GM12891 (cell line): ENCODE results near the gene CARD10.
"Not testable (repeated sequence)": the region's sequence is repeated elsewhere in the genome, so short reads cannot be mapped to it uniquely, and the experiment has no call there.

Experiments
- POLR2A ChIP-seq: IDR thresholded peaks from 2 replicates; pipeline ENCODE4 v1.6.1; 2011; ENCODE audit warnings: low read depth, low read length, control low read depth
- POLR2AphosphoS5 ChIP-seq: IDR thresholded peaks from 2 replicates; pipeline ENCODE4 v1.6.1; 2011; ENCODE audit warnings: low read depth, low read length, control low read depth
- POU2F2 ChIP-seq: IDR thresholded peaks from 2 replicates; pipeline ENCODE4 v1.6.1; 2011; ENCODE audit warnings: low read depth, mild to moderate bottlenecking, control low read depth, low read length, moderate library complexity
- TAF1 ChIP-seq: IDR thresholded peaks from 2 replicates; pipeline ENCODE4 v1.6.1; 2011; ENCODE audit warnings: low read depth, low read length, control low read depth

- not testable (repeated sequence) for TF ChIP-seq POLR2A, POLR2AphosphoS5, POU2F2, TAF1
These were observed 51.0 kb downstream of the CARD10 start for GRCh38 chr22:37468201-37468695.
